GM21529 (cell line): ENCODE data around the gene GDI1.

ENCODE experiments used
- ATAC-seq: cut with Tn5 transposase; IDR thresholded peaks from one replicate; pipeline ENCODE4 v1.9.1; 2021; ENCODE audit not compliant: unreplicated experiment

Gene GDI1

GRCh38 chrX:154458954-154459778 lies 22.2 kb downstream of the GDI1 start:
- ATAC-seq: no peak

- ATAC-seq: no peak
Measured at GRCh38 chrX:154459832-154460231, 22.9 kb downstream of the GDI1 start.

DNA sequence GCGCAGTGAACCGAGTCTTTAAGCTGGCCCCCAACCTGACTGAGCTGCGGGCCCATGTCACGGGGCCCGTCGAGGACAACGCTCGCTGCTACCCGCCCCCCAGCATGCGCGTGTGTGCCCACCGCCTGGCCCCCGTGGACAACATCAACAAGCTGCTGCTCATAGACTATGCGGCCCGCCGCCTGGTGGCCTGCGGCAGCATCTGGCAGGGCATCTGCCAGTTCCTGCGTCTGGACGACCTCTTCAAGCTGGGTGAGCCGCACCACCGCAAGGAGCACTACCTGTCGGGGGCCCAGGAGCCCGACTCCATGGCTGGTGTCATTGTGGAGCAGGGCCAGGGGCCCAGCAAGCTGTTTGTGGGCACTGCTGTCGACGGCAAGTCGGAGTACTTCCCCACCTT lies 23.4 kb downstream of the GDI1 start:
- ATAC-seq: no peak

DNA sequence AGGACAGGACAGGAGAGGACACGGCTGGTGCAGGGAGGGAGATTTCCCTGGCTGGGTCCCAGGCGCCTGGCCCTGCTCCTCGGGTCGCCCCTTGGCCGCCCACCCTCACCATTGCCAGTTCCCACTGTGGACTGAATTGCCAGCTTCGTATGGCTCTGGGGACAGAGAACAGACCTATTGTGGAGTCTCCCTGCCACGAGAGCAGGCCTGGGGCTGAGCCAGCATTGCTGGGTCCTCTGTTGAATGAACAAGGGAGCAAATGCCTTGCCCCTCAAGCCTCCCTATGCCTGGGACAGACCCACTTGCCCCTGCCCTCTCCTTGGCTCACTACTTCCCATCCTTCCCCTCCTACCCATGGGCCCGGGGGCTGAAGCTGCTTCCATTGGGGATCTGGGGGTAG lies 25.4 kb downstream of the GDI1 start:
- ATAC-seq: no peak

DNA sequence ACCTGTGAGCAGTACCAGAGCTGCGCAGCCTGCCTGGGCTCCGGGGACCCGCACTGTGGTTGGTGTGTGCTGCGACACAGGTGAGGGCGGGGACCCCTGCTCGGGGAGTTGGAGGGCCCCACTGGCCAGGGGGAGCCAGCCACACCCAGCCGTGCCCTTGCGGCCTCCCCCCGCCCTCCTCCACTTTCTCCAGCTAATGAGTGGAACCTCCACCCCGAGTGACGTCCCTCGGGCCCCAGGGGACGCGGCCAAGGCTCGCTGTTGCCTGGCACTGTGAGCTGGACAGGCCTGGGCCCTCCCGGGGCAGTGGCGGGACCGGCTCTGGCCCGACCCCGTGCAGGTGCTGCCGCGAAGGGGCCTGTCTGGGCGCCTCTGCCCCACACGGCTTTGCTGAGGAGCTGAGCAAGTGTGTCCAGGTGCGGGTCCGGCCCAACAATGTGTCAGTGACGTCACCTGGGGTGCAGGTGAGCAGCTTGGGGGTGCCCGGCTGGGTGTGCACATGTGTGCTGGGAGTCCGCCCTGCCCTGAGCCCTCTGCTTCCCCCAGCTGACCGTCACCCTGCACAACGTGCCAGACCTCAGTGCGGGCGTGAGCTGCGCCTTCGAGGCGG lies 26.8 kb downstream of the GDI1 start:
- no peak for ATAC-seq

DNA sequence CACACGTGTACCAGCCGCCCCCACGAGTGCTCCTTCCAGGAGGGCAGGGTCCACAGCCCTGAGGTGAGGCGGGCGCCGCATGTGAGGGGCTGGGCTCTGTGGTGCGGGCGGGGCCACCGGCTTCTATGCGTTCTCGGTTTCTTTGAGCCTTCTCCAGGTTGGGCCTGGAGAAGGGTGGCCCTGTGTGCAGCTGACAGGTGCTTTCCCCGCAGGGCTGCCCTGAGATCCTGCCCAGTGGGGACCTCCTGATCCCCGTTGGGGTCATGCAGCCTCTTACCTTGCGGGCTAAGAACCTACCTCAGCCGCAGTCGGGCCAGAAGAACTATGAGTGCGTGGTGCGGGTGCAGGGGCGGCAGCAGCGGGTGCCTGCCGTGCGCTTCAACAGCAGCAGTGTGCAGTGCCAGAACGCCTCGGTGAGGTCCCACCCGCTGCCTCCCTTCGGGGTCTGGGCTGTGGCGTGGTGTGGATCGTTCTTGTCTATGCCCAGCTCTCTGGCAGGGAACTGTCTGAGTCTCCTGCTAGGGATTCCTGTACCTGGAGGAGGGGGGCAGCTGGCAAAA lies 27.9 kb downstream of the GDI1 start:
- no peak for ATAC-seq

DNA sequence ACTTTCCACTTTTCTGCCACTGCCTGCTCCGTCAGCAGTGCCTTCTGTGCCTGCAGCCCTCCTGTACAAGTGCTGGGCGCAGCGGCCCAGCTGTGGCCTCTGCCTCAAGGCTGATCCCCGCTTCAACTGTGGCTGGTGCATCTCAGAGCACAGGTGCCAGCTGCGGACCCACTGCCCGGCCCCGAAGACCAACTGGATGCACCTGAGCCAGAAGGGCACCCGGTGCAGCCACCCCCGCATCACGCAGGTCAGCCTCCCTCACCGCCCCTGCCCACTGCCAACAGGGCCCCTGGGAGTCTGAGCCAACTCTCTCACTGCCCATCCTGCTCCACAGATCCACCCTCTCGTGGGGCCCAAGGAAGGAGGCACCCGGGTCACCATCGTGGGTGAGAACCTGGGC lies 28.6 kb downstream of the GDI1 start:
- ATAC-seq: no peak

GRCh38 chrX:154466036-154466435 lies 29.1 kb downstream of the GDI1 start:
- ATAC-seq: no peak

- no peak for ATAC-seq
Measured at GRCh38 chrX:154466907-154467306, 30.0 kb downstream of the GDI1 start.

DNA sequence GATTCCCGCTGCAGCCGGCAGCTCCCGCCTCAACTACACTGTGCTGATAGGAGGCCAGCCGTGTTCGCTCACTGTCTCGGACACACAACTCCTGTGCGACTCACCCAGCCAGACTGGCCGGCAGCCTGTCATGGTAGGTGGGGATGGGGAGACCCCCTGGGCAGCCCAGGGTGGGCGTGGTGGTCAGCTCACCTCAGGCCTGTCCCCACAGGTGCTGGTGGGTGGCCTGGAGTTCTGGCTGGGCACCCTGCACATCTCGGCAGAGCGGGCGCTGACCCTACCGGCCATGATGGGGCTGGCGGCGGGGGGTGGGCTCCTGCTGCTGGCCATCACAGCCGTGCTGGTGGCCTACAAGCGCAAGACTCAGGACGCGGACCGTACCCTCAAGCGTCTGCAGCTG lies 30.6 kb downstream of the GDI1 start:
- no peak for ATAC-seq

DNA sequence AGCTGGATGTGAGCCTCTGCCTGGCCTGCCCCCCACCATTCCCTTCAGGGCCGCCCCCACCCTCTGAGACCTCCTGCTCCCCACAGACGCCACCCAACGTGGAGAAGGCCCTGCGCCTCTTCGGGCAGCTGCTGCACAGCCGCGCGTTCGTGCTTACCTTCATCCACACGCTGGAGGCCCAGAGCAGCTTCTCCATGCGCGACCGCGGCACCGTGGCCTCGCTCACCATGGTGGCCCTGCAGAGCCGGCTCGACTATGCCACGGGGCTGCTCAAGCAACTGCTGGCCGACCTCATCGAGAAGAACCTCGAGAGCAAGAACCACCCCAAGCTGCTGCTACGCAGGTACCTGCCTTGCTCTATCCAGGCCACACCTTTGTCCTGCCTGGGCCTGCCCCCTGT lies 31.3 kb downstream of the GDI1 start:
- ATAC-seq: no peak

GRCh38 chrX:154469114-154469513 lies 32.2 kb downstream of the GDI1 start:
- no peak for ATAC-seq

GRCh38 chrX:154469880-154470279 lies 32.9 kb downstream of the GDI1 start:
- no peak for ATAC-seq

DNA sequence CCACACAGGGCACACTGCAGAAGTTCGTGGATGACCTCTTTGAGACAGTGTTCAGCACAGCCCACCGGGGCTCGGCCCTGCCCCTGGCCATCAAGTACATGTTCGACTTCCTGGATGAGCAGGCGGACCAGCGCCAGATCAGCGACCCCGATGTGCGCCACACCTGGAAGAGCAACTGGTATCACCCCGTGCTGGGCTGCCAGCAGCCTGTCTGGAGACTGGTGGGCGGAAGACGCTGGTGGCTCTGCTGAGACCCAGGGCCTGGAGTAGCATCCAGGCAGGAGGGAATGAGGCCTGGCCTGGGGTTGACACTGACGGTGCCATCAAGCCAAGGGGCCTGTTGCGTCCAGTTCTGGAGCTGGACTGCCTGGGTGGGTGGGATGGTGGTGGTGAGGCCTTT lies 33.5 kb downstream of the GDI1 start:
- ATAC-seq: no peak

GRCh38 chrX:154470914-154471568 lies 34.1 kb downstream of the GDI1 start:
- ATAC-seq: no peak

DNA sequence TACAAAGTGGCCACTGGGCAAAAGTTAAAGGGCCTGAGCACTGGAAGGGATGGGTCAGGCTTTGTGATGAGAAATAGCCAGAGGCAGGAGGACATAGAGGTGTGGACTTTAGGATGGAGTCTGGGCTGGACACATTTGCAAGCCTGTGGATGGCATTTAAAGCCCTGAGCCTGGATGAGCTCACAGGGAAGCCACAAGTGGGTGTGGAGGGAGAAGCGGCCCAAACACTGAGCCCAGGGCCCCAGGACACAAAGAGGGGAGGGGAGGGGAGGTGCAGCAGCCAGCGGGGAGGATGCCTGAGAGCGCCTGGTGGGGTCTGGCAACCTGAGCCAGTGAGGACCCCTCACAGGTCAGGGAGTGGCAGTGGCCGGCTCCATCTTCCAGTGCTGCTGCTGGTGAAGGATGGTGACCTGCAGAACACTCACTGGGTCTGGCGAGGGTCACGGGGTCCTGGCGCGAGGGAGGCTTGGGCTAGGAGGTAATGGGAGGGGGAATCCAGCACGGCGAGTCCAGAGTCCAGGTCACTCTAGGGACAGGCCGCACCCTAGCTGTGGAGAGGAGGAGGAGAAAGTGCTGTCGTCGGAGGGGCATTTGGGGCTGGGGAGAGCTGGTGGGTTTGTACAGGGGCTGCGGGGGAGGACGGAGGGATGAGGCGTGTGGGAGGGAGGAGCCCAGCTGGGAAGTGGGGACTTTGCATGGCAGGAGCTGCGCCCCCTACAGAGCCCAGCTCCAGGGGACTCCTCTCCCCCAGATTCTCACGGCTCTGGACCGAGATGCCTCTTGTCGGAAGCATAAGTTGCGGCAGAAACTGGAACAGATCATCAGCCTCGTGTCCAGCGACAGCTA lies 35.1 kb downstream of the GDI1 start:
- ATAC-seq: no peak

- ATAC-seq: no peak
Measured at GRCh38 chrX:154472685-154473632, 36.0 kb downstream of the GDI1 start.

DNA sequence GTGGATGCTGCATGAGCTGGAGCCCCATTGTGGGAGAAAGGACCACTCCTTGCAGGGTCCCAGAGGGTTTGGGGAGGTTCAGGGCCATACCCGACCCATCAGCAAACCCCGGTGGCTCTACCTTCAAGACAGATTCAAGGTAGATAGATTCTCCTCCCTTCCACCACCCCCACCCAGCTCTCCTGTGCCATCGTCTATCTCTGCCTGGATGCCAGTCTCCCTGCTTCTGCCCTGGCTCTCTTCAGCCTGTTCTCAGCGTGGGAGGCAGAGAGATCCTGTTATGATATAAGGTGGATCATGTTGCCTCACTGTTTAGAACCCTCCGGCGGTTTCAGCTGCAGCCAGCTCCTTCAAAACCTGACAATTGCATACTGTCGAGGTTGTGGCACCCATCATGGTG lies 36.7 kb downstream of the GDI1 start:
- ATAC-seq: no peak

- no peak for ATAC-seq
Measured at GRCh38 chrX:154476821-154477220, 39.9 kb downstream of the GDI1 start.
